Activated B cell treated with CpG ODN at 0.5 μM for 24 hours (primary cell): ENCODE measurements around the gene IL4. TPM values are rescaled to one million over a fixed set of nuclear protein-coding genes. Genes with fewer than 3 reads are reported as not detected.

Source experiments
- ATAC-seq: fragments of 200-7000 bp; cut with Tn5 transposase; one replicate; pipeline ENCODE4 v1.10.0; 2021; ENCODE audit warnings: low read depth, mild to moderate bottlenecking, moderate library complexity
- CTCF ChIA-PET: fragments of 350-600 bp; sonication (Branson Sonifier 250); formaldehyde crosslinking; loops from one replicate; lab custom pipeline; 2021; ENCODE audit warnings: antibody characterized with exemption; lab: Charles Lee
- POLR2A ChIA-PET: fragments of 350-600 bp; sonication (Branson Sonifier 250); formaldehyde crosslinking; loops from one replicate; lab custom pipeline; 2021; ENCODE audit warnings: antibody characterized with exemption; lab: Charles Lee
- DNase-seq: peaks from one replicate; pipeline ENCODE4 v3.0.0; 2022
- H3K27ac Mint-ChIP-seq: one replicate; pipeline ENCODE4 v1.8.0; 2020; ENCODE audit warnings: mixed read lengths
- H3K27me3 Mint-ChIP-seq: one replicate; pipeline ENCODE4 v1.8.0; 2021; ENCODE audit warnings: mixed read lengths
- H3K36me3 Mint-ChIP-seq: one replicate; pipeline ENCODE4 v1.8.0; 2021; ENCODE audit warnings: low read depth, mixed read lengths
- H3K4me1 Mint-ChIP-seq: one replicate; pipeline ENCODE4 v1.8.0; 2021; ENCODE audit warnings: mixed read lengths
- H3K4me3 Mint-ChIP-seq: one replicate; pipeline ENCODE4 v1.8.0; 2020; ENCODE audit warnings: mild to moderate bottlenecking, mixed read lengths
- H3K9me3 Mint-ChIP-seq: one replicate; pipeline ENCODE4 v1.8.0; 2020; ENCODE audit warnings: mixed read lengths
- CTCF ChIP-seq: fragments of 200-600 bp; IDR thresholded peaks from one replicate; pipeline ENCODE4 v1.8.0; 2022; ENCODE audit warnings: antibody characterized with exemption, mild to moderate bottlenecking
- intact Hi-C: fragments of 100-400 bp; cut with micrococcal nuclease; formaldehyde crosslinking; loops from one replicate; pipeline ENCODE4 v1.15.1; 2024
- total RNA-seq: library from RNA; stranded (reverse); gene quantifications from 2 replicates; pipeline ENCODE4 v1.2.3, GENCODE V29; 2022

The IL4 gene
- total RNA-seq, 1 donor from 2014 or later, result not detected

DNA sequence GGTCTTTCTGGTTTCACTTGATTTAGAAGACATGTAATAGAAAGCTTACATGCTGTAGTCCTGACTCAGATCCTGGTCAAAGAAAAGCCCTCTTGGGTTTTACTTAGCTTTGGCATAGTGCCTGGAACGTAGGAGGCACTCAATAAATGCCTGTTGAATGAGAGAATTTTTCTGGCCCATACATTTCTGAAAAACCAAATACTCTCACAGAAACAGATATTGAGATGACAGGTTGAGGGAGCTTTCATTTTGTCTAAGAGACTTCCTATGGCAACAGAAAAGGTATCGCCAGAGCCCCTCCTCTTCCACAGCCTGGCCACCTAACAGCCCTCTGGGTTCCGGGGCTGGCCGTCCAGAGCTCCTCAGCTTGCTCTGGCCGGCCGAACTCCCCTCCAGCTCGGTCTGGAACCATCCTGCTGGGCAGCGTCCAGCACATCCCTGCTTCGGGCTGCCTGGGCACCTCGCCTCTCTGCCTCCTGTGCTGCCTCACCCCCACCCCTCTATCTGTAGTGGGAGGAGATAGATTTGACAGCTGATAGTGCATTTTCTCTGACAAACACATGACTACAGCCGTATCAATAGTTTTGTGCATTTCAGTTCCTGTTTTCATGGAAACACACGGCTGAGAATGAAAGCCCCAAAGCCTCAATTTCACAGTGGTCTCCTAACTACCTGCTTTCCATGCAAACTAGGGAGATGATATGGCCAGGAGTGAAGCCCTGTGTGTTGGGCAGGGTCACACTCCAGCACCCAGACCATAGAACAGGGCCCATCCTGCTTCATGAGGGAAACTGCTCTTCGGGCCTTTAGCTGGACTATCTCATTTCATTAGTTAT, 1.1 kb downstream of the IL4 start:
- intact Hi-C loops, result no loop called here
- DNase-seq (no peak), ATAC-seq (peak; percentile 14)
- H3K36me3 Mint-ChIP-seq, result no peaks in the 10 kb centered on the region
- peaks cover 5% of the 10 kb centered on the region for H3K4me1 Mint-ChIP-seq
- no peak for TF ChIP-seq CTCF
- CTCF ChIA-PET, result no interaction called here
- H3K9me3 Mint-ChIP-seq, result no peaks in the 10 kb centered on the region
- POLR2A ChIA-PET, result no interaction called here
- no peak overlapping the region for H3K4me3 Mint-ChIP-seq
- no peaks in the 10 kb centered on the region for H3K27me3 Mint-ChIP-seq
- no peak overlapping the region for H3K27ac Mint-ChIP-seq

GRCh38 chr5:132675936-132676689, 2.3 kb downstream of the IL4 start:
- ChIA-PET POLR2A (no interaction called here), CTCF (no interaction called here)
- no peaks in the 10 kb centered on the region for H3K36me3 Mint-ChIP-seq
- intact Hi-C loops, result no loop called here
- no peaks in the 10 kb centered on the region for H3K9me3 Mint-ChIP-seq
- no peak for DNase-seq
- H3K27ac Mint-ChIP-seq, result no peak overlapping the region
- peaks cover 12% of the 10 kb centered on the region for H3K4me1 Mint-ChIP-seq
- H3K27me3 Mint-ChIP-seq, result no peaks in the 10 kb centered on the region
- H3K4me3 Mint-ChIP-seq, result no peak overlapping the region
- no peak for ATAC-seq
- no peak for TF ChIP-seq CTCF

- CTCF ChIA-PET, result no interaction called here
- no peak for DNase-seq
Measured at GRCh38 chr5:132677191-132677590, 3.4 kb downstream of the IL4 start.

GRCh38 chr5:132677682-132678400, 4.1 kb downstream of the IL4 start:
- intact Hi-C loops, result no loop called here
- no peak for DNase-seq

More at GRCh38 chr5:132677191-132677590, 3.4 kb downstream of the IL4 start:
- TF ChIP-seq CTCF, result no peak
- ATAC-seq, result no peak
- Mint-ChIP-seq H3K4me1 (peaks cover 23% of the 10 kb centered on the region), H3K4me3 (no peak overlapping the region), H3K36me3 (no peaks in the 10 kb centered on the region), H3K27me3 (no peaks in the 10 kb centered on the region), H3K27ac (no peak overlapping the region), H3K9me3 (no peaks in the 10 kb centered on the region)
- intact Hi-C loops, result no loop called here
- POLR2A ChIA-PET, result no interaction called here

More at GRCh38 chr5:132677682-132678400, 4.1 kb downstream of the IL4 start:
- Mint-ChIP-seq H3K4me1 (peaks cover 27% of the 10 kb centered on the region), H3K9me3 (no peaks in the 10 kb centered on the region), H3K27ac (no peak overlapping the region), H3K27me3 (no peaks in the 10 kb centered on the region), H3K4me3 (no peak overlapping the region), H3K36me3 (no peaks in the 10 kb centered on the region)
- TF ChIP-seq CTCF, result no peak
- ChIA-PET CTCF (no interaction called here), POLR2A (no interaction called here)
- no peak for ATAC-seq
